Measurements from ENCODE around the gene NAV3. TPM values are rescaled to one million over a fixed set of nuclear protein-coding genes. Genes with fewer than 3 reads are reported as not detected.

Gene NAV3
- total RNA-seq, 1 donor, result 121 TPM

GRCh38 chr12:78199926-78200325 is 369.2 kb downstream of the NAV3 start:
- TF ChIP-seq CTCF (IDR thresholded peaks at IDR 0.05; ENCODE audit: insufficient read depth, low read length), result no peak
- DNase-seq (ENCODE audit: low read depth), result peak; percentile 43
- no peak overlapping the region for H3K4me3 ChIP-seq (ENCODE audit: low read depth, low read length)

GRCh38 chr12:78204926-78205325 is 374.2 kb downstream of the NAV3 start:
- DNase-seq (ENCODE audit: low read depth), result peak; percentile 46
- no peak for TF ChIP-seq CTCF (IDR thresholded peaks at IDR 0.05; ENCODE audit: insufficient read depth, low read length)
- no peak overlapping the region for H3K4me3 ChIP-seq (ENCODE audit: low read depth, low read length)

GRCh38 chr12:78208092-78208491 is 377.4 kb downstream of the NAV3 start:
- TF ChIP-seq CTCF (IDR thresholded peaks at IDR 0.05; ENCODE audit: insufficient read depth, low read length), result no peak
- no peak for DNase-seq (ENCODE audit: low read depth)
- H3K4me3 ChIP-seq (ENCODE audit: low read depth, low read length), result no peak overlapping the region

GRCh38 chr12:78209846-78210505 is 379.3 kb downstream of the NAV3 start:
- H3K4me3 ChIP-seq (ENCODE audit: low read depth, low read length), result no peak overlapping the region
- DNase-seq (ENCODE audit: low read depth), result peak; percentile 68
- no peak for TF ChIP-seq CTCF (IDR thresholded peaks at IDR 0.05; ENCODE audit: insufficient read depth, low read length)

- no peak overlapping the region for H3K4me3 ChIP-seq (ENCODE audit: low read depth, low read length)
- DNase-seq (ENCODE audit: low read depth), result no peak
- no peak for TF ChIP-seq CTCF (IDR thresholded peaks at IDR 0.05; ENCODE audit: insufficient read depth, low read length)
These were observed 379.8 kb downstream of the NAV3 start for GRCh38 chr12:78210506-78210860.

GRCh38 chr12:78210894-78211302 is 380.2 kb downstream of the NAV3 start:
- no peak for TF ChIP-seq CTCF (IDR thresholded peaks at IDR 0.05; ENCODE audit: insufficient read depth, low read length)
- peak; percentile 83 for DNase-seq (ENCODE audit: low read depth)
- H3K4me3 ChIP-seq (ENCODE audit: low read depth, low read length), result no peak overlapping the region

GRCh38 chr12:78220811-78221210 is 390.1 kb downstream of the NAV3 start:
- DNase-seq (ENCODE audit: low read depth), result no peak
- H3K4me3 ChIP-seq (ENCODE audit: low read depth, low read length), result no peak overlapping the region
- TF ChIP-seq CTCF (IDR thresholded peaks at IDR 0.05; ENCODE audit: insufficient read depth, low read length), result no peak
